Subcutaneous abdominal adipose tissue (tissue), 5 donors: Measurements from ENCODE around the gene SFTPB.
A peak's percentile ranks its signal among the peaks of the same experiment; 100 is the strongest.

ENCODE experiments used
- H3K27ac ChIP-seq: one replicate; pipeline ENCODE4 v1.7.0; 2013; ENCODE audit warnings: low read depth, mild to moderate bottlenecking, inconsistent platforms, low read length, moderate library complexity
- H3K27me3 ChIP-seq, 5 donors: one replicate each; pipeline ENCODE4 v1.7.0; 2013; ENCODE audit warnings: low read length in 5 of 5, inconsistent platforms in 1 of 5; ENCODE audit not compliant: control insufficient read depth in 5 of 5, insufficient read depth in 4 of 5
- H3K36me3 ChIP-seq, 5 donors: one replicate each; pipeline ENCODE4 v1.7.0; 2013; ENCODE audit warnings: low read length in 5 of 5; ENCODE audit not compliant: control insufficient read depth in 5 of 5, insufficient read depth in 5 of 5
- H3K4me1 ChIP-seq, 5 donors: one replicate each; pipeline ENCODE4 v1.7.0; 2013; ENCODE audit warnings: low read length in 5 of 5, mild to moderate bottlenecking in 3 of 5, moderate library complexity in 1 of 5; ENCODE audit not compliant: control insufficient read depth in 5 of 5, insufficient read depth in 5 of 5
- H3K4me3 ChIP-seq, 5 donors: one replicate each; pipeline ENCODE4 v1.7.0; 2013; ENCODE audit warnings: low read length in 5 of 5, low read depth in 1 of 5
- H3K9ac ChIP-seq, 5 donors: one replicate each; pipeline ENCODE4 v1.7.0; 2013; ENCODE audit warnings: low read length in 5 of 5, mild to moderate bottlenecking in 4 of 5, moderate library complexity in 3 of 5
- H3K9me3 ChIP-seq, 5 donors: one replicate each; pipeline ENCODE4 v1.7.0; 2013; ENCODE audit warnings: low read length in 5 of 5; ENCODE audit not compliant: control insufficient read depth in 5 of 5
- donor health status: healthy.
- donor health status: healthy.
- donor health status: healthy.
- donor health status: healthy.
- donor health status: healthy.

The SFTPB gene

GRCh38 chr2:85694052-85695025, 26.3 kb upstream of the SFTPB start, which contains the start of gene GNLY:
Gene GNLY (plus strand): TSS chr2:85694358. CDS start chr2:85694419, 61 bp downstream.
- H3K9ac ChIP-seq = no peak within 1 kb of the TSS
- H3K36me3 ChIP-seq = no peaks in the 10 kb centered on the region
- H3K27me3 ChIP-seq = no peaks in the 10 kb centered on the region
- H3K4me3 ChIP-seq = peak within 1 kb of the TSS in 1 of 5 donors; percentile 29
- peaks cover 0 to 18% (median 9%) of the 10 kb centered on the region in 5 donors for H3K4me1 ChIP-seq
- H3K27ac ChIP-seq = no peak within 1 kb of the TSS
- no peaks in the 10 kb centered on the region for H3K9me3 ChIP-seq

GRCh38 chr2:85692039-85692645, 24.1 kb upstream of the SFTPB start:
- H3K9me3 ChIP-seq = no peaks in the 10 kb centered on the region
- peaks cover 0 to 10% (median 5%) of the 10 kb centered on the region in 5 donors for H3K4me1 ChIP-seq
- no peaks in the 10 kb centered on the region for H3K36me3 ChIP-seq
- H3K27me3 ChIP-seq = no peaks in the 10 kb centered on the region
- H3K27ac ChIP-seq = no peak overlapping the region
- no peak overlapping the region for H3K4me3 ChIP-seq
- H3K9ac ChIP-seq = no peak overlapping the region

GRCh38 chr2:85690932-85691331, 22.9 kb upstream of the SFTPB start:
- no peak overlapping the region for H3K4me3 ChIP-seq
- no peak overlapping the region for H3K27ac ChIP-seq
- no peaks in the 10 kb centered on the region for H3K4me1 ChIP-seq
- H3K36me3 ChIP-seq = no peaks in the 10 kb centered on the region
- no peak overlapping the region for H3K9ac ChIP-seq
- no peaks in the 10 kb centered on the region for H3K27me3 ChIP-seq
- no peaks in the 10 kb centered on the region for H3K9me3 ChIP-seq

- H3K9me3 ChIP-seq = no peaks in the 10 kb centered on the region
- H3K4me3 ChIP-seq = no peak overlapping the region
- no peaks in the 10 kb centered on the region for H3K36me3 ChIP-seq
- H3K27me3 ChIP-seq = no peaks in the 10 kb centered on the region
- no peak overlapping the region for H3K27ac ChIP-seq
- peaks cover 0 to 18% (median 2%) of the 10 kb centered on the region in 5 donors for H3K4me1 ChIP-seq
- no peak overlapping the region for H3K9ac ChIP-seq
Observed at GRCh38 chr2:85684806-85685205, 16.8 kb upstream of the SFTPB start.

GRCh38 chr2:85684380-85684779, 16.4 kb upstream of the SFTPB start:
- Histone ChIP-seq H3K36me3 (no peaks in the 10 kb centered on the region), H3K27ac (no peak overlapping the region), H3K27me3 (no peaks in the 10 kb centered on the region), H3K9ac (no peak overlapping the region), H3K9me3 (no peaks in the 10 kb centered on the region), H3K4me1 (peaks cover 0 to 19% (median 4%) of the 10 kb centered on the region in 5 donors), H3K4me3 (no peak overlapping the region)

- Histone ChIP-seq H3K4me1 (peaks cover 0 to 33% (median 14%) of the 10 kb centered on the region in 5 donors), H3K27ac (no peak overlapping the region), H3K9me3 (no peaks in the 10 kb centered on the region), H3K9ac (no peak overlapping the region), H3K4me3 (no peak overlapping the region), H3K27me3 (no peaks in the 10 kb centered on the region), H3K36me3 (no peaks in the 10 kb centered on the region)
Observed at GRCh38 chr2:85682378-85682777, 14.4 kb upstream of the SFTPB start.

- H3K9ac ChIP-seq = peak overlapping the region in 1 of 5 donors; percentile 21
- peak overlapping the region in 1 of 5 donors; percentile 17 for H3K4me3 ChIP-seq
- no peaks in the 10 kb centered on the region for H3K9me3 ChIP-seq
- H3K4me1 ChIP-seq = peaks cover 0 to 35% (median 16%) of the 10 kb centered on the region in 5 donors
- H3K27ac ChIP-seq = no peak overlapping the region
- no peaks in the 10 kb centered on the region for H3K36me3 ChIP-seq
- H3K27me3 ChIP-seq = no peaks in the 10 kb centered on the region
Observed at GRCh38 chr2:85681776-85682175, 13.8 kb upstream of the SFTPB start.

GRCh38 chr2:85681372-85681763, 13.4 kb upstream of the SFTPB start:
- peak overlapping the region in 1 of 5 donors; percentile 17 for H3K4me3 ChIP-seq
- peak overlapping the region in 1 of 5 donors; percentile 21 for H3K9ac ChIP-seq
- no peak overlapping the region for H3K27ac ChIP-seq
- H3K9me3 ChIP-seq = no peaks in the 10 kb centered on the region
- H3K27me3 ChIP-seq = no peaks in the 10 kb centered on the region
- H3K36me3 ChIP-seq = no peaks in the 10 kb centered on the region
- peaks cover 0 to 39% (median 20%) of the 10 kb centered on the region in 5 donors for H3K4me1 ChIP-seq

- Histone ChIP-seq H3K4me3 (no peak overlapping the region), H3K27ac (no peak overlapping the region), H3K9me3 (no peaks in the 10 kb centered on the region), H3K9ac (no peak overlapping the region), H3K27me3 (no peaks in the 10 kb centered on the region), H3K36me3 (no peaks in the 10 kb centered on the region), H3K4me1 (peaks cover 0 to 44% (median 22%) of the 10 kb centered on the region in 5 donors)
Observed at GRCh38 chr2:85680707-85681371, 12.8 kb upstream of the SFTPB start.
